Measurements from ENCODE around the gene SCIN. TPM values are rescaled to one million over a fixed set of nuclear protein-coding genes. Genes with fewer than 3 reads are reported as not detected.

Gene SCIN
- total and polyA plus RNA-seq, 2 of the 8 experiments (the other 6 are each of a cell fraction or from before 2014, with no cell fraction given), result 0.47 to 1.9 TPM

DNA sequence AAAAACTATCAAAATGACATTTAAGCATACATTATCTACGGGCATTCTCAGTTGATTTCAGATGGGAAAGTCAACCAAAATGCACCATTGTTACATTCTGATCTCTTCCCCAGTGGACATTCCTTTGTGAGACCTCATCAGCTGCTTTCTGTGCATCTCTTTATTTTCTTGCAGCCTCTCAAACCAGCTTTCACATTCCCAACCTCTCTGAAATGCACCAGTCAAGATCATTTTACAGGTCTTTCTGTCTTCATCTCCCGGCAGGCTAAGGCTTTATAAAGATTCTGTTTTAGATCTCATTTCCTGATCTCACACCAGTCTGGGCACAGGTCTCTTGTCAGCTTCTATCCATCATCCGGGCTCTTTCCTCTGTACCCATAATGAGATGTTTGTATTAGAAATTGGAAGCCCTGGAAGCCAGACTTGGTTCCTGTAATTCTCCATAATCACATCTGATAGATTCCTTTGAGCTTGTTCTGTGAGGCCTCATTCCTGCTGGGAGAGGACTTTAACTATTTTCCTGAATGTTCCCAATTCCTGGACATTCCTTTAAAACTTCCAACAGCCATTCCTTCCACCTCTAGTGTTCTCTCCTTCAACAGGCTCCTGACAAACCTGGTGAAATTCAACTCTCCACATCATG is 72.6 kb downstream of the SCIN start (continued):
- TF ChIP-seq, protein P1, sequence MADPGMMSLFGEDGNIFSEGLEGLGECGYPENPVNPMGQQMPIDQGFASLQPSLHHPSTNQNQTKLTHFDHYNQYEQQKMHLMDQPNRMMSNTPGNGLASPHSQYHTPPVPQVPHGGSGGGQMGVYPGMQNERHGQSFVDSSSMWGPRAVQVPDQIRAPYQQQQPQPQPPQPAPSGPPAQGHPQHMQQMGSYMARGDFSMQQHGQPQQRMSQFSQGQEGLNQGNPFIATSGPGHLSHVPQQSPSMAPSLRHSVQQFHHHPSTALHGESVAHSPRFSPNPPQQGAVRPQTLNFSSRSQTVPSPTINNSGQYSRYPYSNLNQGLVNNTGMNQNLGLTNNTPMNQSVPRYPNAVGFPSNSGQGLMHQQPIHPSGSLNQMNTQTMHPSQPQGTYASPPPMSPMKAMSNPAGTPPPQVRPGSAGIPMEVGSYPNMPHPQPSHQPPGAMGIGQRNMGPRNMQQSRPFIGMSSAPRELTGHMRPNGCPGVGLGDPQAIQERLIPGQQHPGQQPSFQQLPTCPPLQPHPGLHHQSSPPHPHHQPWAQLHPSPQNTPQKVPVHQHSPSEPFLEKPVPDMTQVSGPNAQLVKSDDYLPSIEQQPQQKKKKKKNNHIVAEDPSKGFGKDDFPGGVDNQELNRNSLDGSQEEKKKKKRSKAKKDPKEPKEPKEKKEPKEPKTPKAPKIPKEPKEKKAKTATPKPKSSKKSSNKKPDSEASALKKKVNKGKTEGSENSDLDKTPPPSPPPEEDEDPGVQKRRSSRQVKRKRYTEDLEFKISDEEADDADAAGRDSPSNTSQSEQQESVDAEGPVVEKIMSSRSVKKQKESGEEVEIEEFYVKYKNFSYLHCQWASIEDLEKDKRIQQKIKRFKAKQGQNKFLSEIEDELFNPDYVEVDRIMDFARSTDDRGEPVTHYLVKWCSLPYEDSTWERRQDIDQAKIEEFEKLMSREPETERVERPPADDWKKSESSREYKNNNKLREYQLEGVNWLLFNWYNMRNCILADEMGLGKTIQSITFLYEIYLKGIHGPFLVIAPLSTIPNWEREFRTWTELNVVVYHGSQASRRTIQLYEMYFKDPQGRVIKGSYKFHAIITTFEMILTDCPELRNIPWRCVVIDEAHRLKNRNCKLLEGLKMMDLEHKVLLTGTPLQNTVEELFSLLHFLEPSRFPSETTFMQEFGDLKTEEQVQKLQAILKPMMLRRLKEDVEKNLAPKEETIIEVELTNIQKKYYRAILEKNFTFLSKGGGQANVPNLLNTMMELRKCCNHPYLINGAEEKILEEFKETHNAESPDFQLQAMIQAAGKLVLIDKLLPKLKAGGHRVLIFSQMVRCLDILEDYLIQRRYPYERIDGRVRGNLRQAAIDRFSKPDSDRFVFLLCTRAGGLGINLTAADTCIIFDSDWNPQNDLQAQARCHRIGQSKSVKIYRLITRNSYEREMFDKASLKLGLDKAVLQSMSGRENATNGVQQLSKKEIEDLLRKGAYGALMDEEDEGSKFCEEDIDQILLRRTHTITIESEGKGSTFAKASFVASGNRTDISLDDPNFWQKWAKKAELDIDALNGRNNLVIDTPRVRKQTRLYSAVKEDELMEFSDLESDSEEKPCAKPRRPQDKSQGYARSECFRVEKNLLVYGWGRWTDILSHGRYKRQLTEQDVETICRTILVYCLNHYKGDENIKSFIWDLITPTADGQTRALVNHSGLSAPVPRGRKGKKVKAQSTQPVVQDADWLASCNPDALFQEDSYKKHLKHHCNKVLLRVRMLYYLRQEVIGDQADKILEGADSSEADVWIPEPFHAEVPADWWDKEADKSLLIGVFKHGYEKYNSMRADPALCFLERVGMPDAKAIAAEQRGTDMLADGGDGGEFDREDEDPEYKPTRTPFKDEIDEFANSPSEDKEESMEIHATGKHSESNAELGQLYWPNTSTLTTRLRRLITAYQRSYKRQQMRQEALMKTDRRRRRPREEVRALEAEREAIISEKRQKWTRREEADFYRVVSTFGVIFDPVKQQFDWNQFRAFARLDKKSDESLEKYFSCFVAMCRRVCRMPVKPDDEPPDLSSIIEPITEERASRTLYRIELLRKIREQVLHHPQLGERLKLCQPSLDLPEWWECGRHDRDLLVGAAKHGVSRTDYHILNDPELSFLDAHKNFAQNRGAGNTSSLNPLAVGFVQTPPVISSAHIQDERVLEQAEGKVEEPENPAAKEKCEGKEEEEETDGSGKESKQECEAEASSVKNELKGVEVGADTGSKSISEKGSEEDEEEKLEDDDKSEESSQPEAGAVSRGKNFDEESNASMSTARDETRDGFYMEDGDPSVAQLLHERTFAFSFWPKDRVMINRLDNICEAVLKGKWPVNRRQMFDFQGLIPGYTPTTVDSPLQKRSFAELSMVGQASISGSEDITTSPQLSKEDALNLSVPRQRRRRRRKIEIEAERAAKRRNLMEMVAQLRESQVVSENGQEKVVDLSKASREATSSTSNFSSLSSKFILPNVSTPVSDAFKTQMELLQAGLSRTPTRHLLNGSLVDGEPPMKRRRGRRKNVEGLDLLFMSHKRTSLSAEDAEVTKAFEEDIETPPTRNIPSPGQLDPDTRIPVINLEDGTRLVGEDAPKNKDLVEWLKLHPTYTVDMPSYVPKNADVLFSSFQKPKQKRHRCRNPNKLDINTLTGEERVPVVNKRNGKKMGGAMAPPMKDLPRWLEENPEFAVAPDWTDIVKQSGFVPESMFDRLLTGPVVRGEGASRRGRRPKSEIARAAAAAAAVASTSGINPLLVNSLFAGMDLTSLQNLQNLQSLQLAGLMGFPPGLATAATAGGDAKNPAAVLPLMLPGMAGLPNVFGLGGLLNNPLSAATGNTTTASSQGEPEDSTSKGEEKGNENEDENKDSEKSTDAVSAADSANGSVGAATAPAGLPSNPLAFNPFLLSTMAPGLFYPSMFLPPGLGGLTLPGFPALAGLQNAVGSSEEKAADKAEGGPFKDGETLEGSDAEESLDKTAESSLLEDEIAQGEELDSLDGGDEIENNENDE (IDR thresholded peaks at IDR 0.05; ENCODE audit: insufficient replicate concordance, low read length), result no peak
- TF ChIP-seq BCL11A (IDR thresholded peaks at IDR 0.05; ENCODE audit: low read depth in 2 of 2, low read length in 2 of 2) (no peak), POLR2A (IDR thresholded peaks at IDR 0.05; ENCODE audit: control extremely low read depth in 1 of 2, low read depth in 2 of 2, low read length in 2 of 2) (no peak), GTF2F1 (IDR thresholded peaks at IDR 0.05; ENCODE audit: borderline replicate concordance, low read depth, low read length) (no peak)
